Measurements from ENCODE around the gene FCGR1A.
"Not testable (repeated sequence)": the region's sequence is repeated elsewhere in the genome, so short reads cannot be mapped to it uniquely, and the experiment has no call there.

FCGR1A gene

GRCh38 chr1:149777084-149777483, 5.4 kb upstream of the FCGR1A start:
- H3K4me3 ChIP-seq (ENCODE audit: insufficient read depth, low read depth, low read length, poor library complexity, severe bottlenecking); H3K4me1 ChIP-seq (ENCODE audit: control insufficient read depth, insufficient read depth, low read length, poor library complexity, severe bottlenecking); H3K9me3 ChIP-seq (ENCODE audit: control insufficient read depth, low read length); H3K36me3 ChIP-seq (ENCODE audit: control insufficient read depth, insufficient read depth, low read length); DNase-seq; H3K27me3 ChIP-seq (replicated peaks; ENCODE audit: control insufficient read depth, insufficient read depth, low read length, poor library complexity, severe bottlenecking); H3K27ac ChIP-seq (ENCODE audit: insufficient read depth, low read length, poor library complexity, severe bottlenecking): not testable (repeated sequence)

- H3K4me3 ChIP-seq (ENCODE audit: insufficient read depth, low read depth, low read length, poor library complexity, severe bottlenecking); H3K27me3 ChIP-seq (replicated peaks; ENCODE audit: control insufficient read depth, insufficient read depth, low read length, poor library complexity, severe bottlenecking); H3K36me3 ChIP-seq (ENCODE audit: control insufficient read depth, insufficient read depth, low read length); DNase-seq; H3K27ac ChIP-seq (ENCODE audit: insufficient read depth, low read length, poor library complexity, severe bottlenecking); H3K4me1 ChIP-seq (ENCODE audit: control insufficient read depth, insufficient read depth, low read length, poor library complexity, severe bottlenecking); H3K9me3 ChIP-seq (ENCODE audit: control insufficient read depth, low read length): not testable (repeated sequence)
These were observed 4.2 kb upstream of the FCGR1A start for GRCh38 chr1:149778313-149778712.

GRCh38 chr1:149781413-149781984, 995 bp upstream of the FCGR1A start:
- not testable (repeated sequence) for DNase-seq; H3K4me1 ChIP-seq (ENCODE audit: control insufficient read depth, insufficient read depth, low read length, poor library complexity, severe bottlenecking); H3K27ac ChIP-seq (ENCODE audit: insufficient read depth, low read length, poor library complexity, severe bottlenecking); H3K36me3 ChIP-seq (ENCODE audit: control insufficient read depth, insufficient read depth, low read length); H3K9me3 ChIP-seq (ENCODE audit: control insufficient read depth, low read length); H3K4me3 ChIP-seq (ENCODE audit: insufficient read depth, low read depth, low read length, poor library complexity, severe bottlenecking); H3K27me3 ChIP-seq (replicated peaks; ENCODE audit: control insufficient read depth, insufficient read depth, low read length, poor library complexity, severe bottlenecking)

- H3K4me3 ChIP-seq (ENCODE audit: insufficient read depth, low read depth, low read length, poor library complexity, severe bottlenecking); H3K9me3 ChIP-seq (ENCODE audit: control insufficient read depth, low read length); H3K27ac ChIP-seq (ENCODE audit: insufficient read depth, low read length, poor library complexity, severe bottlenecking); DNase-seq; H3K27me3 ChIP-seq (replicated peaks; ENCODE audit: control insufficient read depth, insufficient read depth, low read length, poor library complexity, severe bottlenecking); H3K36me3 ChIP-seq (ENCODE audit: control insufficient read depth, insufficient read depth, low read length); H3K4me1 ChIP-seq (ENCODE audit: control insufficient read depth, insufficient read depth, low read length, poor library complexity, severe bottlenecking): not testable (repeated sequence)
These were observed 795 bp downstream of the FCGR1A start for GRCh38 chr1:149783289-149783688.

GRCh38 chr1:149783868-149784267, 1.4 kb downstream of the FCGR1A start:
- H3K4me3 ChIP-seq (ENCODE audit: insufficient read depth, low read depth, low read length, poor library complexity, severe bottlenecking); H3K9me3 ChIP-seq (ENCODE audit: control insufficient read depth, low read length); H3K27me3 ChIP-seq (replicated peaks; ENCODE audit: control insufficient read depth, insufficient read depth, low read length, poor library complexity, severe bottlenecking); H3K36me3 ChIP-seq (ENCODE audit: control insufficient read depth, insufficient read depth, low read length); DNase-seq; H3K4me1 ChIP-seq (ENCODE audit: control insufficient read depth, insufficient read depth, low read length, poor library complexity, severe bottlenecking); H3K27ac ChIP-seq (ENCODE audit: insufficient read depth, low read length, poor library complexity, severe bottlenecking): not testable (repeated sequence)

GRCh38 chr1:149787688-149788451, 5.4 kb downstream of the FCGR1A start:
- not testable (repeated sequence) for H3K27ac ChIP-seq (ENCODE audit: insufficient read depth, low read length, poor library complexity, severe bottlenecking); DNase-seq; H3K27me3 ChIP-seq (replicated peaks; ENCODE audit: control insufficient read depth, insufficient read depth, low read length, poor library complexity, severe bottlenecking); H3K9me3 ChIP-seq (ENCODE audit: control insufficient read depth, low read length); H3K36me3 ChIP-seq (ENCODE audit: control insufficient read depth, insufficient read depth, low read length); H3K4me3 ChIP-seq (ENCODE audit: insufficient read depth, low read depth, low read length, poor library complexity, severe bottlenecking); H3K4me1 ChIP-seq (ENCODE audit: control insufficient read depth, insufficient read depth, low read length, poor library complexity, severe bottlenecking)

GRCh38 chr1:149792502-149792901, 10.0 kb downstream of the FCGR1A start:
- peak; percentile 19 to 28 (median 23) for DNase-seq
- not testable (repeated sequence) for H3K27me3 ChIP-seq (replicated peaks; ENCODE audit: control insufficient read depth, insufficient read depth, low read length, poor library complexity, severe bottlenecking); H3K36me3 ChIP-seq (ENCODE audit: control insufficient read depth, insufficient read depth, low read length); H3K4me1 ChIP-seq (ENCODE audit: control insufficient read depth, insufficient read depth, low read length, poor library complexity, severe bottlenecking); H3K9me3 ChIP-seq (ENCODE audit: control insufficient read depth, low read length)
- H3K27ac ChIP-seq (ENCODE audit: insufficient read depth, low read length, poor library complexity, severe bottlenecking) = peak overlapping the region; percentile 55
- H3K4me3 ChIP-seq (ENCODE audit: insufficient read depth, low read depth, low read length, poor library complexity, severe bottlenecking) = peak overlapping the region; percentile 37

- not testable (repeated sequence) for H3K9me3 ChIP-seq (ENCODE audit: control insufficient read depth, low read length); H3K36me3 ChIP-seq (ENCODE audit: control insufficient read depth, insufficient read depth, low read length); H3K4me1 ChIP-seq (ENCODE audit: control insufficient read depth, insufficient read depth, low read length, poor library complexity, severe bottlenecking); H3K27me3 ChIP-seq (replicated peaks; ENCODE audit: control insufficient read depth, insufficient read depth, low read length, poor library complexity, severe bottlenecking)
- H3K4me3 ChIP-seq (ENCODE audit: insufficient read depth, low read depth, low read length, poor library complexity, severe bottlenecking) = peak overlapping the region; percentile 37
- peak overlapping the region; percentile 55 for H3K27ac ChIP-seq (ENCODE audit: insufficient read depth, low read length, poor library complexity, severe bottlenecking)
- peak; percentile 66 to 68 (median 67) for DNase-seq
These were observed 10.5 kb downstream of the FCGR1A start for GRCh38 chr1:149792912-149793515.

GRCh38 chr1:149793885-149794284, 11.4 kb downstream of the FCGR1A start:
- not testable (repeated sequence) for H3K27me3 ChIP-seq (replicated peaks; ENCODE audit: control insufficient read depth, insufficient read depth, low read length, poor library complexity, severe bottlenecking); DNase-seq; H3K4me3 ChIP-seq (ENCODE audit: insufficient read depth, low read depth, low read length, poor library complexity, severe bottlenecking); H3K36me3 ChIP-seq (ENCODE audit: control insufficient read depth, insufficient read depth, low read length); H3K4me1 ChIP-seq (ENCODE audit: control insufficient read depth, insufficient read depth, low read length, poor library complexity, severe bottlenecking); H3K9me3 ChIP-seq (ENCODE audit: control insufficient read depth, low read length); H3K27ac ChIP-seq (ENCODE audit: insufficient read depth, low read length, poor library complexity, severe bottlenecking)

- H3K36me3 ChIP-seq (ENCODE audit: control insufficient read depth, insufficient read depth, low read length); H3K4me3 ChIP-seq (ENCODE audit: insufficient read depth, low read depth, low read length, poor library complexity, severe bottlenecking); H3K27me3 ChIP-seq (replicated peaks; ENCODE audit: control insufficient read depth, insufficient read depth, low read length, poor library complexity, severe bottlenecking); DNase-seq; H3K27ac ChIP-seq (ENCODE audit: insufficient read depth, low read length, poor library complexity, severe bottlenecking); H3K9me3 ChIP-seq (ENCODE audit: control insufficient read depth, low read length); H3K4me1 ChIP-seq (ENCODE audit: control insufficient read depth, insufficient read depth, low read length, poor library complexity, severe bottlenecking): not testable (repeated sequence)
These were observed 19.1 kb downstream of the FCGR1A start for GRCh38 chr1:149801628-149802027.
